IMR-90 (cell line): Measurements from ENCODE around the gene HSPA12A. TPM values are rescaled to one million over a fixed set of nuclear protein-coding genes. Genes with fewer than 3 reads are reported as not detected.

Source experiments
- ATAC-seq: fragments of 200-7000 bp; cut with Tn5 transposase; 2 replicates; pipeline ENCODE4 v1.9.1; 2020; ENCODE audit warnings: low read depth, mild to moderate bottlenecking, moderate library complexity
- BruUV-seq: library from RNA; stranded (reverse); fragments of 400-500 nt; replicated peaks from 2 replicates; lab custom pipeline; 2021; lab: Mats Ljungman, UMichigan
- CTCF ChIA-PET: fragments of 300-600 bp; formaldehyde crosslinking; extraction: SDS; loops from one replicate; lab custom pipeline; 2021; ENCODE audit warnings: antibody characterized with exemption; lab: Yijun Ruan, JAX
- POLR2A ChIA-PET: fragments of 300-600 bp; sonication (Branson Sonifier 250); formaldehyde crosslinking; loops from one replicate; lab custom pipeline; 2022; ENCODE audit warnings: antibody characterized with exemption; ENCODE audit not compliant: unreplicated experiment; lab: Charles Lee
- DNase-seq: peaks from one replicate; pipeline ENCODE4 v3.0.0; 2013
- H2AFZ ChIP-seq: replicated peaks from 2 replicates; pipeline ENCODE3; 2013; ENCODE audit warnings: low read length, mild to moderate bottlenecking; ENCODE audit not compliant: poor library complexity
- H2AK5ac ChIP-seq: 2 replicates; pipeline ENCODE4 v1.6.1; 2013; ENCODE audit warnings: low read depth, low read length, inconsistent platforms
- H2AK9ac ChIP-seq: replicated peaks from 2 replicates; pipeline ENCODE3; 2013; ENCODE audit warnings: mild to moderate bottlenecking, low read depth, low read length, moderate library complexity; ENCODE audit not compliant: poor library complexity
- H2BK120ac ChIP-seq: 2 replicates; pipeline ENCODE4 v1.6.1; 2013; ENCODE audit warnings: low read depth, low read length, inconsistent platforms
- H2BK15ac ChIP-seq: 3 replicates; pipeline ENCODE4 v1.6.1; 2013; ENCODE audit warnings: low read depth, low read length, inconsistent platforms
- H2BK20ac ChIP-seq: 2 replicates; pipeline ENCODE4 v1.6.1; 2013; ENCODE audit warnings: low read depth, mild to moderate bottlenecking, inconsistent platforms, low read length, moderate library complexity
- H2BK5ac ChIP-seq: 2 replicates; pipeline ENCODE4 v1.6.1; 2013; ENCODE audit warnings: mild to moderate bottlenecking, low read depth, low read length, inconsistent platforms; ENCODE audit not compliant: poor library complexity, severe bottlenecking
- H3K14ac ChIP-seq: replicated peaks from 2 replicates; pipeline ENCODE4 v1.6.1; 2013; ENCODE audit warnings: low read depth, low read length, inconsistent platforms
- H3K18ac ChIP-seq: 2 replicates; pipeline ENCODE4 v1.6.1; 2013; ENCODE audit warnings: low read depth, low read length, control low read depth
- H3K23ac ChIP-seq: 2 replicates; pipeline ENCODE4 v1.6.1; 2013; ENCODE audit warnings: low read depth, low read length, inconsistent platforms
- H3K27ac ChIP-seq: 2 replicates; pipeline ENCODE4 v1.5.1; 2013; ENCODE audit warnings: mild to moderate bottlenecking, control low read depth, low read length; ENCODE audit not compliant: insufficient read depth
- H3K27me3 ChIP-seq: 2 replicates; pipeline ENCODE4 v1.6.1; 2013; ENCODE audit warnings: low read length; ENCODE audit not compliant: control insufficient read depth, insufficient read depth
- H3K36me3 ChIP-seq: 2 replicates; pipeline ENCODE4 v1.6.1; 2013; ENCODE audit warnings: low read length, mixed read lengths; ENCODE audit not compliant: control insufficient read depth, insufficient read depth
- H3K4ac ChIP-seq: 2 replicates; pipeline ENCODE4 v1.6.1; 2013; ENCODE audit warnings: low read depth, low read length, inconsistent platforms
- H3K4me1 ChIP-seq: 2 replicates; pipeline ENCODE4 v1.6.1; 2013; ENCODE audit warnings: low read length, mixed read lengths; ENCODE audit not compliant: control insufficient read depth, insufficient read depth
- H3K4me2 ChIP-seq: 2 replicates; pipeline ENCODE4 v1.6.1; 2013; ENCODE audit warnings: low read depth, mild to moderate bottlenecking, control low read depth, low read length, moderate library complexity
- H3K4me3 ChIP-seq: 2 replicates; pipeline ENCODE4 v1.5.1; 2013; ENCODE audit warnings: low read depth, mild to moderate bottlenecking, control low read depth, low read length, moderate library complexity; ENCODE audit not compliant: insufficient read depth
- H3K56ac ChIP-seq: 2 replicates; pipeline ENCODE4 v1.6.1; 2013; ENCODE audit warnings: low read length, inconsistent platforms; ENCODE audit not compliant: insufficient read depth; ENCODE audit errors: extremely low read depth
- H3K79me1 ChIP-seq, 2 experiments: 2 replicates each; pipeline ENCODE4 v1.6.1; 2013; ENCODE audit warnings: low read length in 2 of 2, inconsistent platforms in 1 of 2, low read depth in 1 of 2
- H3K9ac ChIP-seq: 2 replicates; pipeline ENCODE4 v1.6.1; 2013; ENCODE audit warnings: low read depth, low read length, control low read depth
- H3K9me1 ChIP-seq: 2 replicates; pipeline ENCODE4 v1.6.1; 2013; ENCODE audit warnings: low read length, inconsistent platforms; ENCODE audit not compliant: insufficient read depth
- H3K9me3 ChIP-seq: 2 replicates; pipeline ENCODE4 v1.6.1; 2013; ENCODE audit warnings: low read length; ENCODE audit not compliant: control insufficient read depth, insufficient read depth
- H4K20me1 ChIP-seq: 2 replicates; pipeline ENCODE4 v1.6.1; 2013; ENCODE audit warnings: low read length, inconsistent platforms; ENCODE audit not compliant: insufficient read depth
- H4K5ac ChIP-seq: 2 replicates; pipeline ENCODE4 v1.6.1; 2013; ENCODE audit warnings: mild to moderate bottlenecking, low read depth, low read length, control low read depth
- H4K8ac ChIP-seq, 2 experiments: 2 replicates each; pipeline ENCODE4 v1.6.1; 2013; ENCODE audit warnings: low read depth in 2 of 2, low read length in 2 of 2, control low read depth in 1 of 2, inconsistent platforms in 1 of 2
- H4K91ac ChIP-seq: 2 replicates; pipeline ENCODE4 v1.6.1; 2013; ENCODE audit warnings: low read depth, low read length, inconsistent platforms; ENCODE audit not compliant: insufficient read depth
- BHLHE40 ChIP-seq: fragments of 150-350 bp; IDR thresholded peaks from 2 replicates; pipeline ENCODE4 v1.6.1; 2016; ENCODE audit warnings: mild to moderate bottlenecking, low read depth, low read length
- CEBPB ChIP-seq: IDR thresholded peaks from 2 replicates; pipeline ENCODE4 v1.6.1; 2012; ENCODE audit warnings: low read depth, low read length, improper control_type of control experiment
- CHD1 ChIP-seq: IDR thresholded peaks from 2 replicates; pipeline ENCODE4 v1.6.1; 2012; ENCODE audit warnings: low read depth, low read length, improper control_type of control experiment
- CTCF ChIP-seq: conservative IDR thresholded peaks from 2 replicates; pipeline ENCODE4 v1.5.1; 2012; ENCODE audit warnings: mild to moderate bottlenecking, low read depth, low read length, improper control_type of control experiment
- ELK1 ChIP-seq: fragments of 150-350 bp; IDR thresholded peaks from 2 replicates; pipeline ENCODE4 v1.6.1; 2016; ENCODE audit warnings: low read depth, mild to moderate bottlenecking, low read length, moderate library complexity, borderline replicate concordance
- FOS ChIP-seq: fragments of 150-350 bp; IDR thresholded peaks from 2 replicates; pipeline ENCODE4 v1.6.1; 2016; ENCODE audit warnings: low read depth, low read length
- MAFK ChIP-seq: IDR thresholded peaks from 2 replicates; pipeline ENCODE4 v1.6.1; 2012; ENCODE audit warnings: low read depth, low read length, improper control_type of control experiment
- MAZ ChIP-seq: IDR thresholded peaks from 2 replicates; pipeline ENCODE4 v1.6.1; 2012; ENCODE audit warnings: low read depth, mild to moderate bottlenecking, low read length, improper control_type of control experiment, moderate library complexity, borderline replicate concordance
- MXI1 ChIP-seq: IDR thresholded peaks from 2 replicates; pipeline ENCODE4 v1.6.1; 2012; ENCODE audit warnings: low read depth, mild to moderate bottlenecking, low read length, moderate library complexity, borderline replicate concordance
- NFE2L2 ChIP-seq: fragments of 150-350 bp; IDR thresholded peaks from 2 replicates; pipeline ENCODE4 v1.6.1; 2016; ENCODE audit warnings: low read depth, mild to moderate bottlenecking, low read length
- POLR2A ChIP-seq: IDR thresholded peaks from 2 replicates; pipeline ENCODE4 v1.6.1; 2012; ENCODE audit warnings: mild to moderate bottlenecking, low read depth, low read length
- RAD21 ChIP-seq: IDR thresholded peaks from 2 replicates; pipeline ENCODE4 v1.6.1; 2012; ENCODE audit warnings: low read length, improper control_type of control experiment
- RCOR1 ChIP-seq: IDR thresholded peaks from 2 replicates; pipeline ENCODE4 v1.6.1; 2012; ENCODE audit warnings: mild to moderate bottlenecking, low read length, improper control_type of control experiment; ENCODE audit not compliant: insufficient replicate concordance
- RFX5 ChIP-seq: IDR thresholded peaks from 2 replicates; pipeline ENCODE4 v1.8.0; 2012; ENCODE audit warnings: low read depth, mild to moderate bottlenecking, low read length, moderate library complexity
- SMC3 ChIP-seq: fragments of 150-350 bp; IDR thresholded peaks from 2 replicates; pipeline ENCODE4 v1.6.1; 2016; ENCODE audit warnings: low read depth, mild to moderate bottlenecking, antibody characterized with exemption, low read length, moderate library complexity
- USF2 ChIP-seq: fragments of 150-350 bp; IDR thresholded peaks from 2 replicates; pipeline ENCODE4 v1.6.1; 2017; ENCODE audit warnings: mild to moderate bottlenecking, antibody characterized with exemption, low read length, low read depth
- WGBS, 2 experiments: methylation state at CpG; one replicate each; pipeline versions ENCODE4 v1.1.5 to v1.1.7; 2013; ENCODE audit warnings: missing lambda C conversion rate in 2 of 2; ENCODE audit not compliant: insufficient read length in 1 of 2; ENCODE audit errors: extremely low coverage in 2 of 2; 5-methylcytosine and 5-hydroxymethylcytosine counted together
- dilution Hi-C: fragments of 300-500 bp; cut with HindIII; formaldehyde crosslinking; loops from one replicate; pipeline ENCODE4 v1.14.3; 2018; ENCODE audit warnings: low sequenced_read_pairs; ENCODE audit not compliant: unreplicated experiment
- in situ Hi-C: fragments of 300-500 bp; cut with MboI; formaldehyde crosslinking; loops from 3 replicates; pipeline ENCODE4 v1.14.3; 2019; ENCODE audit warnings: low sequenced_read_pairs, inconsistent platforms, mixed read lengths
- intact Hi-C: fragments of 100-400 bp; cut with micrococcal nuclease; formaldehyde crosslinking; loops from 2 replicates; pipeline ENCODE4 v1.10.0; 2022
- polyA plus RNA-seq, 3 experiments: library from polyadenylated mRNA; depleted of rRNA; stranded (reverse); fragments of >200 nt; gene quantifications; 2 replicates each; pipeline ENCODE4 v1.2.3, GENCODE V29; 2012; ENCODE audit warnings: low replicate concordance in 1 of 3
- total RNA-seq: library from RNA; depleted of rRNA; stranded (reverse); fragments of >200 nt; gene quantifications from 2 replicates; pipeline ENCODE4 v1.2.3, GENCODE V29; 2012

HSPA12A gene
- total and polyA plus RNA-seq, 2 of the 4 experiments (the other 2 are of a cell fraction) = 16.1 to 16.7 TPM

DNA sequence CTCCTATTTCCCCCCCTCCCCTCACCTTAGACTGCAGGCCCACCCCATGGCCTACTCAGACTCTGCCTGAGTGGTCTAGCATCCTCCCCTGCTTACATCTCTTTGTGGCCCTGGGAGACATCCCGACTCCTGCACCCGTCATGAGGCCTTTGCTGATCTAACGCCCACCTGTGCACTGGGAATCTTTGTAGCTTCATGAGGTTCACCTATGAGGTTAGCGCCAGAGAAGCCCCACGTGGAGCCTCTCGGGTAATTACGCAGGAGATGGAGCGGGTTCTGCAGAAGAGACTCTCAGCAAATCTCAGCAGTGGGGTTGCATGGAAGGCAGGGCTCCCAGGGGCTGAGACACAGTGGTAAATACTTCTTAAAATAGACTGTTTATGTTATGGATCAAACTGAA lies 43.5 kb upstream of the HSPA12A start:
- H2BK15ac ChIP-seq = no peak overlapping the region
- H3K27ac ChIP-seq = no peak overlapping the region
- no peak overlapping the region for H4K5ac ChIP-seq
- no peak overlapping the region for H2AK5ac ChIP-seq
- dilution Hi-C loops (loop anchor here (25.0 kb wide), 1 partner anchor 99 kb away; no protein-coding TSS in a partner anchor), in situ Hi-C loops (no loop called here), intact Hi-C loops (loop anchor here (5.0 kb wide), 1 partner anchor 264 kb away; no protein-coding TSS in a partner anchor)
- no peak overlapping the region for H2BK120ac ChIP-seq
- no peak overlapping the region for H3K14ac ChIP-seq
- no peak overlapping the region for H3K23ac ChIP-seq
- H2AFZ ChIP-seq = no peak overlapping the region
- H2BK5ac ChIP-seq = no peak overlapping the region
- H4K20me1 ChIP-seq = no peaks in the 10 kb centered on the region
- no peak overlapping the region for H3K4me3 ChIP-seq
- no peaks in the 10 kb centered on the region for H3K9me1 ChIP-seq
- no peaks in the 10 kb centered on the region for H3K36me3 ChIP-seq
- no peak overlapping the region for H3K56ac ChIP-seq
- H3K4me1 ChIP-seq = no peaks in the 10 kb centered on the region
- no peak for ATAC-seq
- H3K79me1 ChIP-seq = no peaks in the 10 kb centered on the region
- H4K8ac ChIP-seq = no peak overlapping the region
- 99% methylated on average over 8 of the region's 8 CpGs; no CpG with 5 or more reads in 1 of the 2 experiments for WGBS, 2 experiments
- H3K27me3 ChIP-seq = peaks cover 3% of the 10 kb centered on the region; the same call in 1 of the 2 replicates
- no peak overlapping the region for H3K9ac ChIP-seq
- H3K9me3 ChIP-seq = no peaks in the 10 kb centered on the region
- ChIA-PET POLR2A (no interaction called here), CTCF (interaction anchor here (1.1 to 2.9 kb wide), 3 partner anchors 11 to 159 kb away, joined by 3 to 18 read pairs (median 4); no protein-coding TSS in a partner anchor)
- no peak overlapping the region for H3K18ac ChIP-seq
- no peak overlapping the region for H2BK20ac ChIP-seq
- H3K4me2 ChIP-seq = no peak overlapping the region
- no peak overlapping the region for H2AK9ac ChIP-seq
- no peak for DNase-seq
- TF ChIP-seq FOS = no peak
- TF ChIP-seq CEBPB = no peak
- no peak for TF ChIP-seq POLR2A
- TF ChIP-seq ELK1 = no peak
- no peak for TF ChIP-seq MAZ
- TF ChIP-seq MXI1 = no peak
- no peak for TF ChIP-seq CHD1
- TF ChIP-seq SMC3 = no peak
- no peak for TF ChIP-seq RFX5
- no peak for TF ChIP-seq RAD21
- TF ChIP-seq USF2 = no peak
- TF ChIP-seq NFE2L2 = no peak
- TF ChIP-seq RCOR1 = no peak
- TF ChIP-seq MAFK = no peak
- TF ChIP-seq BHLHE40 = no peak
- TF ChIP-seq CTCF = no peak
- no peak overlapping the region for H3K4ac ChIP-seq
- no peak overlapping the region for H4K91ac ChIP-seq
- no TSS peak for BruUV-seq
